HCT116 (cell line): ENCODE measurements around the gene PDLIM7. TPM values are rescaled to one million over a fixed set of nuclear protein-coding genes. Genes with fewer than 3 reads are reported as not detected.

Experiments
- ATAC-seq: fragments of 200-7000 bp; cut with Tn5 transposase; 2 replicates; pipeline ENCODE4 v1.9.1; 2020; ENCODE audit warnings: mild to moderate bottlenecking, moderate library complexity
- BruUV-seq: library from RNA; stranded (reverse); fragments of 400-500 nt; replicated peaks from 2 replicates; lab custom pipeline; 2021; lab: Mats Ljungman, UMichigan
- CTCF ChIA-PET: fragments of 300-600 bp; sonication (Branson Sonifier 250); formaldehyde crosslinking; loops from one replicate; lab custom pipeline; 2021; ENCODE audit warnings: antibody characterized with exemption; lab: Charles Lee
- POLR2A ChIA-PET: fragments of 300-600, 350-600 bp; sonication (Branson Sonifier 250); formaldehyde crosslinking; loops from one replicate; lab custom pipeline; 2021; ENCODE audit warnings: antibody characterized with exemption; lab: Charles Lee
- RAD21 ChIA-PET, 2 experiments: fragments of 300-600 bp; sonication (Branson Sonifier 250); formaldehyde crosslinking; loops; one replicate each; lab custom pipeline; 2023; ENCODE audit warnings: low total read pairs in 2 of 2; ENCODE audit not compliant: uncharacterized antibody in 2 of 2, unreplicated experiment in 2 of 2, low non-redundant PET in 1 of 2; lab: Charles Lee
- DNase-seq: peaks from one replicate; pipeline ENCODE4 v3.0.0-alpha.2; 2010; ENCODE audit warnings: low read depth, low spot score
- H2AFZ ChIP-seq: fragments of 200-600 bp; shearing (Covaris generic), sonication (generic); 2 replicates; pipeline ENCODE4 v1.6.1; 2017; ENCODE audit warnings: low read depth, mixed run types, mixed read lengths, antibody characterized with exemption, low read length; ENCODE audit not compliant: poor library complexity, severe bottlenecking
- H3K27ac ChIP-seq: 2 replicates; pipeline ENCODE4 v1.5.1; 2012; ENCODE audit warnings: low read depth, low read length
- H3K27me3 ChIP-seq: fragments of 200-600 bp; sonication (generic); 2 replicates; pipeline ENCODE4 v1.6.1; 2016; ENCODE audit warnings: mixed run types, low read length, mixed read lengths; ENCODE audit not compliant: insufficient read depth
- H3K36me3 ChIP-seq, 2 experiments: fragments of 200-500 bp in 1 of 2; fragments of 200-600 bp in 1 of 2; sonication (Bioruptor generic) in 1 of 2; sonication (generic) in 1 of 2; 2 replicates each; pipeline versions ENCODE4 v1.5.1 to v1.6.1; 2014 to 2016; ENCODE audit warnings: low read length in 2 of 2, inconsistent platforms in 1 of 2, mixed read lengths in 1 of 2, mixed run types in 1 of 2; ENCODE audit not compliant: insufficient read depth in 2 of 2, control insufficient read depth in 1 of 2
- H3K4me1 ChIP-seq, 2 experiments: fragments of 200-600 bp in 1 of 2; sonication (generic) in 1 of 2; 2 replicates each; pipeline versions ENCODE4 v1.5.1 to v1.6.1; 2012 to 2017; ENCODE audit warnings: low read length in 2 of 2, inconsistent platforms in 1 of 2, mild to moderate bottlenecking in 1 of 2, mixed read lengths in 1 of 2, mixed run types in 1 of 2, moderate library complexity in 1 of 2; ENCODE audit not compliant: insufficient read depth in 2 of 2, control insufficient read depth in 1 of 2
- H3K4me2 ChIP-seq: fragments of 200-600 bp; sonication (generic); 2 replicates; pipeline ENCODE4 v1.6.1; 2017; ENCODE audit warnings: mixed run types, low read length, mixed read lengths
- H3K4me3 ChIP-seq, 2 experiments: fragments of 200-600 bp in 1 of 2; sonication (generic) in 1 of 2; replicated peaks in 1 of 2; 2 replicates each; pipeline ENCODE4 v1.5.1; 2011 to 2016; ENCODE audit warnings: low read length in 2 of 2, control low read depth in 1 of 2, low read depth in 1 of 2, mild to moderate bottlenecking in 1 of 2, mixed read lengths in 1 of 2, mixed run types in 1 of 2
- H3K79me2 ChIP-seq: fragments of 200-600 bp; sonication (generic); 2 replicates; pipeline ENCODE4 v1.6.1; 2017; ENCODE audit warnings: mild to moderate bottlenecking, mixed run types, low read length, moderate library complexity, mixed read lengths; ENCODE audit not compliant: insufficient read depth
- H3K9ac ChIP-seq: fragments of 200-600 bp; sonication (generic); 2 replicates; pipeline ENCODE4 v1.6.1; 2016; ENCODE audit warnings: low read length, mixed read lengths
- H3K9me2 ChIP-seq: fragments of 200-600 bp; sonication (generic), shearing (Covaris generic); 2 replicates; pipeline ENCODE4 v1.6.1; 2017; ENCODE audit warnings: mixed run types, mild to moderate bottlenecking, moderate library complexity; ENCODE audit not compliant: insufficient read depth
- H3K9me3 ChIP-seq, 2 experiments: fragments of 200-500 bp in 1 of 2; fragments of 200-600 bp in 1 of 2; sonication (Bioruptor generic) in 1 of 2; sonication (generic) in 1 of 2; 2 replicates each; pipeline ENCODE4 v1.6.1; 2014 to 2017; ENCODE audit warnings: low read length in 2 of 2, mixed read lengths in 2 of 2, inconsistent platforms in 1 of 2, low read depth in 1 of 2, mild to moderate bottlenecking in 1 of 2, mixed run types in 1 of 2, moderate library complexity in 1 of 2; ENCODE audit not compliant: control insufficient read depth in 1 of 2, insufficient read depth in 1 of 2
- H4K20me1 ChIP-seq: fragments of 200-600 bp; sonication (generic), shearing (Covaris generic); 2 replicates; pipeline ENCODE4 v1.6.1; 2017; ENCODE audit warnings: mixed run types, mild to moderate bottlenecking, moderate library complexity; ENCODE audit not compliant: insufficient read depth
- CBX3 ChIP-seq: IDR thresholded peaks from 2 replicates; pipeline ENCODE4 v1.6.1; 2012; ENCODE audit warnings: low read depth
- EGR1 ChIP-seq: IDR thresholded peaks from 2 replicates; pipeline ENCODE4 v1.6.1; 2012; ENCODE audit warnings: low read depth
- EZH2 ChIP-seq: fragments of 200-600 bp; sonication (generic); IDR thresholded peaks from 2 replicates; pipeline ENCODE4 v1.6.1; 2017; ENCODE audit warnings: antibody characterized with exemption, mixed run types
- FOSL1 ChIP-seq: IDR thresholded peaks from 2 replicates; pipeline ENCODE4 v1.6.1; 2012; ENCODE audit warnings: low read depth
- POLR2A ChIP-seq: IDR thresholded peaks from 2 replicates; pipeline ENCODE4 v1.7.0; 2011; ENCODE audit warnings: borderline replicate concordance; ENCODE audit not compliant: insufficient read depth, insufficient read length; ENCODE audit errors: extremely low read depth
- RAD21 ChIP-seq: IDR thresholded peaks from 2 replicates; pipeline ENCODE4 v1.6.1; 2012; ENCODE audit warnings: low read depth, mild to moderate bottlenecking
- SIN3A ChIP-seq: IDR thresholded peaks from 2 replicates; pipeline ENCODE4 v1.6.1; 2012; ENCODE audit warnings: low read depth
- SRF ChIP-seq: IDR thresholded peaks from 2 replicates; pipeline ENCODE4 v1.6.1; 2012; ENCODE audit warnings: low read depth
- intact Hi-C: fragments of 100-400 bp; cut with micrococcal nuclease; formaldehyde crosslinking; loops from 2 replicates; pipeline ENCODE4 v1.10.0; 2022
- total RNA-seq: library from RNA; stranded (reverse); gene quantifications from one replicate; pipeline ENCODE4 v1.2.1, GENCODE V29; 2021; ENCODE audit not compliant: unreplicated experiment

The PDLIM7 gene
- total RNA-seq, 1 experiment from 2014 or later = 153 TPM

- H3K79me2 ChIP-seq = peaks cover 39% of the 10 kb centered on the region
- H3K9ac ChIP-seq = peak overlapping the region; percentile 94
- ATAC-seq (no peak), DNase-seq (no peak)
- peak overlapping the region; percentile 29 to 89 for H3K4me3 ChIP-seq
- CTCF ChIA-PET = interaction anchor here (0.7 to 4.1 kb wide), 10 partner anchors 9 to 128 kb away, joined by 3 to 28 read pairs (median 6); partner anchors contain the start of gene PRR7
- H3K4me2 ChIP-seq = peak overlapping the region; percentile 99
- no peak overlapping the region for H2AFZ ChIP-seq
- POLR2A ChIA-PET = interaction anchor here (0.8 to 6.4 kb wide), 14 partner anchors 18 to 412 kb away, joined by 3 to 54 read pairs (median 4); partner anchors contain the start of genes DDX41 and FGFR4
- peaks cover 0 to 6% of the 10 kb centered on the region in 2 experiments; a peak in 1 of 4 replicates for H3K36me3 ChIP-seq
- peaks cover 7% of the 10 kb centered on the region; the same call in 1 of the 2 replicates for H4K20me1 ChIP-seq
- H3K9me3 ChIP-seq = no peaks in the 10 kb centered on the region
- H3K9me2 ChIP-seq = no peaks in the 10 kb centered on the region
- no peaks in the 10 kb centered on the region for H3K27me3 ChIP-seq
- RAD21 ChIA-PET = interaction anchor here in 1 of 2 experiments (1.0 kb wide), 1 partner anchor 94 kb away, joined by 3 read pairs; no protein-coding TSS in a partner anchor
- H3K27ac ChIP-seq = peak overlapping the region; percentile 21; the same call in 1 of the 2 replicates
- no TSS peak for BruUV-seq
- TF ChIP-seq FOSL1 (no peak), SRF (no peak), CBX3 (no peak), POLR2A (no peak), EGR1 (no peak), SIN3A (no peak), RAD21 (no peak), EZH2 (no peak)
- intact Hi-C loops = loop anchor here (5.0 kb wide), 3 partner anchors 96 to 186 kb away; partner anchors contain the start of genes B4GALT7, MXD3 and PFN3
- H3K4me1 ChIP-seq = peaks cover 35 to 55% of the 10 kb centered on the region in 2 experiments
Measured at GRCh38 chr5:177498013-177498787, 796 bp upstream of the PDLIM7 start.
